ENCODE measurements around the gene ARIH2. TPM values are rescaled to one million over a fixed set of nuclear protein-coding genes. Genes with fewer than 3 reads are reported as not detected.

The ARIH2 gene
- total RNA-seq, 1 donor from 2014 or later = 128 TPM

DNA sequence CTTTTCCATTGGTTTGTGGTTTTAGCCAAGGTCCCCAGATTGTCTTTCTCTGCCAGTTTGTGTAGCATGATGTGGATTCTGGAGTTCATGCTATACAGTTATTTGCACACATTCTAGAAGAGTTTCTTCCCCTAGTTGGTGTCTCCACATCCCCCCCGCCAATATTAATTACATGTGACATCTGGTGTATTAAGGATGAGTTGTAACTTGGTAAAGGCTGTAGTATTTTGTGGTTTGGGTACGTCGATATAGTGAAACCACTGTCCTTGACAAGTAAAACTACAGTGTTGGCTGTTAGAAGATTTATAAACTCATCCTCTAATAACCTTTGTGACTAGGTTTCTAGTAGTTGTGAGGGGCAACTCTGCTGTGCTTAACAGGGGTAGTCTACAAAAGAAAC, 47.7 kb downstream of the ARIH2 start:
- intact Hi-C loops (cut with micrococcal nuclease) = no loop called here

DNA sequence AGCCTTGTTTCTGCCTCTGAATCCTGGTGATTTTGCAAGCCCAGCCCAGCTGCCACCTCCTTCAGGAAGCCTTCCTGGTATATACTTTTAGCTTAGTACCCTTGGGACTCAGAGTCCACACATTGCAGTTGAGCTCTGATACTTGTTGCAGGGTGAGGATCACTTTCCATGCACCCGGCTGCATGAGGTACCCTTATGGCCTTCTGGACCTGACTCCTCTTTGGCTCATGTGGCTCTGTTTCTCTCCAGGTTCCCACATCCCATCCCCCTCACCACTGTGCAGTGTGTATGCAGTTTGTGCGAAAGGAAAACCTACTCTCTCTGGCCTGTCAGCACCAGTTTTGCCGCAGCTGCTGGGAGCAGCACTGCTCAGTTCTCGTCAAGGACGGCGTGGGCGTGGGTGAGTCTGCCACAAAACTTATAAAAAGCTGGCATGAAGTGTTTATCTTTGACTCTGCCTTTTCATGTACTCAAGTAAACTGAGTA, 48.3 kb downstream of the ARIH2 start:
- intact Hi-C loops (cut with micrococcal nuclease) = no loop called here

DNA sequence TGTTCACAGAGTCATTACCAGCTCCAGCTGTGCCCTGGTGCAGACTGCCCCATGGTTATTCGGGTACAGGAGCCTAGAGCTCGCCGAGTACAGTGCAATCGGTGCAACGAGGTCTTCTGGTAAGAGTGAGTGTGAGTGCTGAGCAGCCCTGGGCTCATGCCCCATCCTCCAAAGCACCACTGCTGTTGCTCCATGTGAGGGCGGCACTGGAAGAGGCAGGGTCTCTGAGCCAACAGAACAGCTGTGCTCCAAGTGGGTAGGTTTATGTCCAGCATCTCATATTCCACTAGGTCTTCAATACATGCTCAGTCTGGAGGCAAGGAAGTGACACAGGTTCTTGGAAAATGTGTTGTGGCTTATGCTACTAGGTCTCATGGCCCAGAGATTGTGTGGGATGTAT, 51.9 kb downstream of the ARIH2 start:
- intact Hi-C loops (cut with micrococcal nuclease) = no loop called here

DNA sequence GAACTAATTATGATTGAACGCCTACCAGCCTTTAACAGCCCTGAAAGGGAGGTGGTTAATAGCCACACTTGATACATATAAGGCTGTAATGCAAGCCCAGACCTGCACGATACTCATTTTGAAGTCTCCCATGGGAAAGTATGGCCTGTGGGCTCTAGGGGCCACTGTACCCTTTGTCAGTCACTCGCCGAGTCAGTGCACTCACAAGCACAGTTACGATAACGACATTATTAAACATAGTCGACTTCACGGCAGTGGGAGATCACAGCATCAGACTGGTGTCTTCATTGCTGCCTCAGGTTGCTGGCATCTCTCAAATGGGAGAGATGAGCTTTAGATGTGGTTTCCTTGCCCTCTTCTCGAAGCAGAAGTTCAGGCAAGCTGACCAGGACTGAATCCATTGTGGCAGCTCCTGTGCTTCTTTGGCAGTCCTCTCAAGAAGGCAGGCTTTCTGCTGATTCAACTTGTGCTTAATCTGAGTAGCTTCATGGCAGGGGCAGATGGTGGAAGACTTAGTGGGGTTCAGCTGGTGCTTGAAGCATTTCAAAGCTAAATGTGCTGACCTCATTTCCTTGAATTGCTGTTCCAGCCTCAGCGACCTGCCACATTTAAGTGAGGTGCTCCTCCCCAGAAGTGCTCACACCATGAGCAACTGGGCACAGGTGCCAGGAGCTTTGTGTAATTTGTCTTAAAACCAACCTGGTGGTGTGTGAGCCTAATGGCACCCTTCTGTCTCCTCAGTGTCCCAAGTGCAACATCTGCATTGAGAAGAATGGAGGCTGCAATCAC, 55.6 kb downstream of the ARIH2 start:
- intact Hi-C loops (cut with micrococcal nuclease) = no loop called here

DNA sequence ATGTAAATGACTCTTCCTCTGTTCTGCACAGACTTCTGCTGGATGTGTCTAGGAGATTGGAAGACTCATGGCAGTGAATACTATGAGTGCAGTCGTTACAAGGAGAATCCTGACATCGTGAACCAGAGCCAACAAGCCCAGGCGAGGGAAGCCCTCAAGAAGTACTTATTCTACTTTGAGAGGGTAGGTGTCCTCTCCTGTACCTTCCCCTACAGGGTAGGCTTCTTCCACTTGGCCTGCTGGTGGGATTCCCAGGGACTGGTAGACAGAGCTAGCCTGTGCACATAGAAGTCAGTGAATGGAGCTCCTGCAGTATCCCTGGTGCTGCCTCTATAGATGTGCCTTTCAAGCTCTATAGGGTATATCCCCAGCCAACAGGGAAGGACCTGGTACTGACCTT, 60.8 kb downstream of the ARIH2 start:
- intact Hi-C loops (cut with micrococcal nuclease) = no loop called here

DNA sequence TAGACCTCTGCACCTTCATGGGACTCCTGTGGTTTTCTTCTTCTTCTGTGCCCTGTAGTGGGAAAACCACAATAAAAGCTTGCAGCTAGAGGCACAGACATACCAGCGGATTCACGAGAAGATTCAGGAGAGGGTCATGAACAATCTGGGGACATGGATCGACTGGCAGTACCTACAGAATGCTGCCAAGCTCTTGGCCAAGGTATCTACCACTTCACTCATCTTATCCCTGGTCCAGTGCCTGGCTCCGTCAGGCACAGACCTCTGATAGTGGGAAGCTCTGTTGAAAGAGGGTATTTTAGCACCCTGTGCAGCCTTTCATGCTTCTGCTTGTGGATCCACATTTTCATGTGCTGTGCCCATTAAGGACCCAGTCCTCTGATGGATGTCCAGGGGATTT, 61.7 kb downstream of the ARIH2 start:
- intact Hi-C loops (cut with micrococcal nuclease) = no loop called here

DNA sequence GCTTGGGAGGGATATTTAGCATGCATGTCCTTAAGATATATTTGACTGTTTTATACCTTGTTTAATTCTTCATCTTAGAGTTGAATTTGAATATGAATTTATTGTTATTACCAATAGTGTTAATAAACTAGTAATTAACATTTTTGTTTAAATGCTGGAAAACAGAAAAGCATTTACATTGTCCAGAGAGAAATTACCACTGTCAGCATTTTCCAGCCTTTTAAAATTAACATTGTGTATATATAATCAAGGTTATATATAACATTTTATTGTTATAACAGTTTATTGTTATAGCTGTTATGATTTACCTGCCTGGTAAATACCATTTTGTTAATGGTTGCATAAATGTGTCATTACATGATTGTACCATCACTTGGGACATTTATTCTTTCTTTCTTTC, 63.4 kb downstream of the ARIH2 start:
- intact Hi-C loops (cut with micrococcal nuclease) = no loop called here

DNA sequence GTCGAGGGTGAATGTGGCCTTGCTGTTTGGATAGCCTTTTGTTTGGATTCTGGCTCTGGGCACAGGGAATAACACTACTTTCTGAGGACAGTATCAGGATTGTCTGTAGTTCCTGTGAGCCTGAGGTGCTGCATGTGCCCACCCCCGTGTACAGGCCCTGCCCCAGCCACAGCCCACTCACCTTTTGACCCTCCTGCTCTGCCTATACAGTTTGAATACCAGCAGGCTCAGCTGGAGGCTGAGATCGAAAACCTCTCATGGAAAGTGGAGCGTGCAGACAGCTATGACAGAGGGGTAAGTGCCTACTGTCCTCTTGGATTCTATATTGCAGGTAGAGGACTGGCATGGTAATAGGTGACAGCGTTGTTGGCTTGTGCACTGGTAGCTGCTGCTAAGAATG, 64.0 kb downstream of the ARIH2 start:
- intact Hi-C loops (cut with micrococcal nuclease) = no loop called here

DNA sequence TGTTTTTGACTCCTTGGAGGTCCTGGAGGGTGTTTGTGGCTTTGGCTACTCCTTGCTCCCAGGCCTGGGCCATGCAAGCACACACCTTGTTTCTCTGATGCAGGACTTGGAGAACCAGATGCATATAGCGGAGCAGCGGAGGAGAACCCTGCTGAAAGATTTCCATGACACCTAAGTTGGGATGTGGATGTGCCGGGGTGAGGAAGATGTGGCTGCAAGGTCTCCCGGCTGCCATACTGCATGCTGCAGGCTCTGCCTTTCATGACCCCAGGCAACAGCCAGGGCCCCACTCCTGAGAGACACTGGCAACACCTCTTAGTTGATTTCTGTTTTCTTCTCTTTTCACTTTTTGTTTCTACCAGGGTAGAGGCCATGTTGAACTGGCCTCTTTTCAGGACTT, 64.5 kb downstream of the ARIH2 start:
- intact Hi-C loops (cut with micrococcal nuclease) = no loop called here

DNA sequence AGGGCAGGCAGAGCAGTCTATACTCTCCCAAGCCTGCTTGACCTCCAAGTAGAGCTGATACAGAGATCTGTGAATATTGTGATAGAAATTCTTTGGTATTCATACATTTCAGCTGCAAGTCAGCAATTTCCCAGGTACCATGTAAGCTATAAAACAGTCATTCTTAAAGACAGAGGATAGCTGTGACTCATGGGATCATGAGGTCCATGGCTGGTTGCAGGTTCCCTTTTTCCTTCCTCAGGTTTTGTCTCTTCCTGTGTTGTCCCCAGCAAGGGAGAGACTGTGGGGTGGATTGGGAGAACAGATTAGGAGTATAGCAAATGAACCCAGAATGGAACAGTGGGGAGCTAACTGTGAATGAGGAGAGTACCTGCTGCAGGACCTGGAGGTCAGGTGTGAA, 66.0 kb downstream of the ARIH2 start:
- intact Hi-C loops (cut with micrococcal nuclease) = no loop called here

DNA sequence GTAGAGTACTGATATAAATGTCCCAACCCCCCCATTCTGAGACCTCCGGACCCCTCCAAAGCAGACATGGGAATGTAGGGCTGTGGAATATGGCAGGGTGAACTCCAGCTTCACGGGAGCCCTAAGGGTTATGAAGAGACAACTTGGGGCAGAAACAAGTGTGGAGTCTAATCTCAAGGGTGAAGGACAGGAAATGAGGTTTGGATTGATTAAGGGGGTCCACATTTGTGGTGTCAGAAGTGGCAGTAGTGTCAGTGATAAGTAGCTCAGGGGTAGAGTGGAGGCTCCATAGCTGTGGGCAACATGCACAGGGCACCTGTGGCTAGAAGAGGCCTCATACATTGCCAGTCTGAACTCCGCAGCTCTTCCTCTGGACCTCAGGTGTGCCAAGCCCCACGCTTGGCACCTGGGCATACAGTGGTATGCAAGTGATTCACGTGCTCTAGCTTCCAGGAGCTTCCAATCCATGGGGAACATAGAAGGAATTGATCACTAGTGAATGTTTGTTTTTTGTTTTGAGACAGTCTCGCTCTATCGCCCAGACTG, 67.3 kb downstream of the ARIH2 start:
- intact Hi-C loops (cut with micrococcal nuclease) = no loop called here

DNA sequence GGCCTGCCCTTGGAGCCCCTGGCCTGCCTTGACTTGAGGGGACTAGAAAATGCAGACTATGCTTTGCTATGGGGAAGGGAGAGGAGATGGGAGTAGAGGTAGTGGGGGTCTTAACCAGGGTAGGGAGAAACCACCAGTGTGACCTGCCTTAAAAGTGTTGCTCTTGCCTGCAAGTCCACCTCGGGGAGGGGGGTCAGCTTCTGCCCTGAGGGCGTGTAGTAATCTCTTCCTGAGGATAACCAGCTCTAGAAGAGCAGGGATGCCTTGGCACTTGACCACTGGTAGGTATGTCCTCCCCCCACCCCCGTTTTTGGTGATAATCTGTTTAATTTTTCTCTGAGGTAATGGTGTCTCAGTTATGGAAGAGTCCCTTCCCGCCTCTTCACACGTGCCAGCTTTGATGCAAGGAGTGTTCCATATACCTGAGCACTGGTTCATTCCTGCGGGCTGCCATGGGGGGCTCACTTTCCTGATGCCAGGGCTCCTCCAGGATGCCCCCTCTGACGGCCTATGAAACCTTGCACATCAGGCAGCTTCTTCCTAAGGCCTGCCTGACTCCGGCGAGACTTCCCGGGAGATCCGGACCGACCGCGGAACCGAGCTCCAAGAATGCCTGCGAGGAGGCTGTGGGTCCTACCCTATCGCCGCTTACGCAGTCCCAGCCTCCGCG, 70.6 kb downstream of the ARIH2 start:
- intact Hi-C loops (cut with micrococcal nuclease) = no loop called here

DNA sequence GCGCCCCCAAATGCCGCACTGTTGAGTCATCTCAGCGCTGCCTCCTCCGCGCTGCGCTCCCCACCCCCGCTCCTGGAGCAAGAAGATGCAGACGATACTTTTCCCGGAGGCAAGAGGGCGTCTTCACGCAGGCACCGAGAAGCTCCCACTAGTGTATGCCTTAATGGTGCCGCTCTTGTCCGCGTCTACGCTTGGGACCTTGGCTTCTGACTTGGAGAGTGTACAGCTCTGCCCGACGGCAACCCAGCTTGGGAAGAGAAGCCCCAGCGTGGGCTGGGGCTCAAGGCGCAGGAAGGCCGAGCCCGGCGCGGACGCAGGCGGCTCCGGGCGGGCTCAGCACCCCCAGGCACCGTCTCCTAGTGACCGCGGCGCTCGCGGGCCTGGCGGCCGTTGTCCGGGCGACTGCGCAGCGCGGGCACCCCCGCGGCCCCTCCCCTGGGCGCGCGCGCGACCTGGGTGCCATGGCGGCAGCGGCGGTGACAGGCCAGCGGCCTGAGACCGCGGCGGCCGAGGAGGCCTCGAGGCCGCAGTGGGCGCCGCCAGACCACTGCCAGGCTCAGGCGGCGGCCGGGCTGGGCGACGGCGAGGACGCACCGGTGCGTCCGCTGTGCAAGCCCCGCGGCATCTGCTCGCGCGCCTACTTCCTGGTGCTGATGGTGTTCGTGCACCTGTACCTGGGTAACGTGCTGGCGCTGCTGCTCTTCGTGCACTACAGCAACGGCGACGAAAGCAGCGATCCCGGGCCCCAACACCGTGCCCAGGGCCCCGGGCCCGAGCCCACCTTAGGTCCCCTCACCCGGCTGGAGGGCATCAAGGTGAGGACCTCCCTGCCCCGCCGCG, 71.4 kb downstream of the ARIH2 start, which contains the start of gene P4HTM:
Gene P4HTM, plus strand, starts transcription at position 446 of the 840 bp plus-strand sequence. Its CDS starts 16 bp downstream, at position 462.
- intact Hi-C loops (cut with micrococcal nuclease) = loop anchor here (1.0 kb wide), 2 partner anchors 17 to 31 kb away; partner anchors contain the start of gene WDR6

DNA sequence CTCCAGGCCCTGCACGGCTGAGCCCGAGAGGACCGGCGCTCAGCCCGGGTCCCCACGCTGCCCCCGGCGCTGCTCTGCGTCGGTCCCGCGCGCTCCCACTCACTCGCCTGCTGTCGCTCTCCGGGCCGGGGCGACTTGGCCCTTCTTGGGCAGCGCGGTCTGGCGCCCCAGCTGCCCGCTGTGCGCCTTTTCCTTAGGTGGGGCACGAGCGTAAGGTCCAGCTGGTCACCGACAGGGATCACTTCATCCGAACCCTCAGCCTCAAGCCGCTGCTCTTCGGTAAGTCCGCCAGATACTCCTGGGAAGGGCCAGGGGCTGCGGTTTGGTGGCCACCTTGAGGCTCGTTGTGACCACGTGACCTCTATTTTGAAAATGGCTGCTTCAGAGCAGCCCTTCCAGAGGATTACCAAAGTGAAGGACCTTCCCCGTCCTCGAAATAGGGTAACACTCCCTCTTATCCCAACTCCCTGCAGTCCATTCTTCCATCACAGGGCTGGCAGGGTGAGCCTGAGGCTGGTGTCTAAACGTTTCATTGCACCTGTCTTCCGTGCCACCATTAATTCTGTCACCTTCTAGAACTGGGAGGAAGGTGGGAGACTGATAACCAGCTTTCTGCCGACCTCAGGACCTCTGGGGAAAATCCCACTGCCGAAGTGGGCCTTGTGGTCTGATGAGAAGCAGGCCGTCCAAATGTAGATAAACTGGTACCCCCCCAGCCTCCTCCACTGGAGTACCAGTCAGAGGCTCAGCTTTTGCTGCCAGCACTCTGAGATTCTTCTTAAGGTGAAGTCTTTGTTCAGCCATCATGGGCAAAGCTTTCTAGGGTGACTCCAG, 72.2 kb downstream of the ARIH2 start:
- intact Hi-C loops (cut with micrococcal nuclease) = loop anchor here (1.0 kb wide), 2 partner anchors 16 to 30 kb away; partner anchors contain the start of gene WDR6

DNA sequence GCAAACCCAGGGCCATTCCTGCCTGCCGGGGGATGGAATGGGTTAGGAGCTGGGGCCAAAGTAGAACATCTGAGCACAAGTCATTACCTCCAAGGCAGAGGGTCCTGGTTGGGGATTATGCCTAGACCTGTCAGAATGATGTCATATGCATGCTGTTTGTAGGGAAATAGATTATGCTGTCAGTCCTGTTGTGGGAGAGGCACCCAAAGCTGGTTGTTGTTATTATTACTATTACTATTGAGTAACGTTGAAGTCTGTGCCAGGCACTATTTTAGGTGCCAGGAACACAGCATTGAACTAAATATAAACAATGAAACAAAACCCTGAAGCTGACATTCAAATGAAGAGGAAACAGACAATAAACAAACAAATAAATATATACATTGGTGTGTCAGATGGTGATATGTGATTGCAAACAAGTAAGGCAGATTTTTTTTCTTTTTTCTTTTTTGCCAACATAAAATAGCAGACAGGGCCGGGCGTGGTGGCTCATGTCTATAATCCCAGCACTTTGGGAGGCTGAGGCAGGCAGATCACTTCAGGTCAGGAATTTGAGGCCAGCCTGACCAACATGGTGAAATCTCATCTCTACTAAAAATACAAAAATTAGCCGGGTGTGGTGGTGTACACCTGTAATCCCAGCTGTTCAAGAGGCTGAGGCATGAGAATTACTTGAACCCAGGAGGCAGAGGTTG, 73.4 kb downstream of the ARIH2 start:
- intact Hi-C loops (cut with micrococcal nuclease) = no loop called here

DNA sequence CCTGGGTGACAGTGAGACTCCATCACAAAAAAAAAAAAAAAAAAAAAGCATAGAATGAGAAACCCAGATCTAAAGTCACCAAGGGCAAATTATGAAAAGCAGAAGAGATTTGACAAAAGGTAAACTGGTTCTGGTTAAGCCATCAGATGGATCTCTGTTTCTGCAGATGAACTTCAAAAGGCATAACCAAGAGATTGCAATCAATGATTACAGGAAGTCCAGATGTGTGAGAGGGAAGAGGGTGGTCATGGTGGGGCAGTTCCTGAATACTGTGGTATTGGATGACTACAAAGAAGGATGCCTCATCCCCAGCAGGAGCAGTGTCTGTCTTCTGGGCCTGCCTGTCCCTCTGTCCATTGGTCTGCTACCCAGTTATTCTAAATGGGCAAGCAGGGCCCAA, 75.2 kb downstream of the ARIH2 start:
- intact Hi-C loops (cut with micrococcal nuclease) = no loop called here

DNA sequence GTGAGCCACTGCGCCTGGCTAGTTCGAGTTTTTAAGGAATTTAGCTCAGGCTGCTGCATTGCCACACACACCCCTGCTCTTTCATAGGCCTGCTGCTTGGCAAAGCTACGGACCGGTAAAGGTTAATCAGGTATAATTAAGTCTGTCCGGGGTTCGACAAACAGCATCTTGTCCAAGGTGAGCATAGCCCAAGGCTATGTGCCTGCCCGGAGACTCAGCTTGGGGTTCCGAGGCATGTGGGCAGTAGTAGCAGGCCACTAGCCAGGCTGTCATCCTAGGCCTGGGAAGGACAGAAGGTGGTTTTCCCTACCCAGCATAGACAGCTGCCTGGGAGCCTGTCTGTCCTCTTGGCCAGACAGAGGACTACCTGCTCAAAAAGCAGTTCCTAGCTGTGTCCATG, 78.0 kb downstream of the ARIH2 start:
- intact Hi-C loops (cut with micrococcal nuclease) = no loop called here

DNA sequence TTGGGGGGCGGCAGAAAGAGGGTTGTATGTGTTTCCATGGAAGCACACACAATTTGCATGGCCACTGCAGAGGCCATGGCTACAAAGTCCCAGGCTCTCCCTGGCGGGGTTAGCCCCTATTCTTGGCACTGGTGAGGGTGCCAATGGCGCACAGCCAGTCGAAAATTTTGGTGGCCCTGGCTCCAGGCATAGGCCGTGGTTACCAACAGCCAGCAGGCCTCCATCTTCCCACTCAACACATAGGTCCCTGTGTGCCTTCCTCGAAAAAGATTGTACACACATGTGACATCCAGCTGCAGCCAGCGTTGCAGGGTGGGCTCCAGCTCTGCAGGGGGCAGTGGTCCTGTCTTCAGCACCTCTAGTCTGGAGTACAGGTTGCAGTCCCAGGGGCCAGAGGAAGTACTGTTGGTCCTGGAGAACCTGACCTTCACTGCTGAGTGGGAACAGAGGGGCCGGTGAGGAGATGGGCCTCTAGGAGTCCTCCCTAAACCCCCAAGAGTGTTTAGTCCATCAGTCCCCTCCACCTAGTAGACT, 78.5 kb downstream of the ARIH2 start:
- intact Hi-C loops (cut with micrococcal nuclease) = no loop called here
